WTC11 (cell line): ENCODE data around the gene RABEP2. TPM values are rescaled to one million over a fixed set of nuclear protein-coding genes. Genes with fewer than 3 reads are reported as not detected.

Source experiments
- ATAC-seq: fragments of 200-7000 bp; cut with Tn5 transposase; 2 replicates; pipeline ENCODE4 v1.10.0; 2021; ENCODE audit warnings: mild to moderate bottlenecking, moderate library complexity
- CTCF ChIA-PET: fragments of 300-600 bp; sonication (Branson Sonifier 250); formaldehyde crosslinking; loops from one replicate; lab custom pipeline; 2021; ENCODE audit warnings: antibody characterized with exemption; lab: Charles Lee
- POLR2A ChIA-PET: fragments of 350-600 bp; sonication (Branson Sonifier 250); formaldehyde crosslinking; loops from one replicate; lab custom pipeline; 2021; ENCODE audit warnings: antibody characterized with exemption; lab: Charles Lee
- DNase-seq: peaks from one replicate; pipeline ENCODE4 v3.0.0; 2021; ENCODE audit warnings: low spot score
- H3K27ac Mint-ChIP-seq: 2 replicates; pipeline ENCODE4 v1.8.0; 2021; ENCODE audit warnings: mixed read lengths
- H3K27me3 Mint-ChIP-seq: 2 replicates; pipeline ENCODE4 v1.8.0; 2021; ENCODE audit warnings: low read depth, mild to moderate bottlenecking, moderate library complexity, mixed read lengths
- H3K36me3 Mint-ChIP-seq: 2 replicates; pipeline ENCODE4 v1.8.0; 2021; ENCODE audit warnings: mixed read lengths
- H3K4me1 Mint-ChIP-seq: 2 replicates; pipeline ENCODE4 v1.8.0; 2022; ENCODE audit warnings: mixed read lengths
- H3K4me3 Mint-ChIP-seq: 2 replicates; pipeline ENCODE4 v1.8.0; 2021; ENCODE audit warnings: mild to moderate bottlenecking, moderate library complexity, mixed read lengths
- H3K9me3 Mint-ChIP-seq: 2 replicates; pipeline ENCODE4 v1.8.0; 2021; ENCODE audit warnings: mixed read lengths
- CTCF ChIP-seq: fragments of 200-600 bp; IDR thresholded peaks from 2 replicates; pipeline ENCODE4 v1.8.0; 2022; ENCODE audit warnings: antibody characterized with exemption
- FOXJ3 ChIP-seq: sonication (generic); formaldehyde crosslinking; IDR thresholded peaks from 2 replicates; pipeline ENCODE4 v1.9.0; 2021; ENCODE audit warnings: missing genetic modification reagents, mild to moderate bottlenecking, borderline replicate concordance
- FOXK1 ChIP-seq: sonication (generic); formaldehyde crosslinking; IDR thresholded peaks from 2 replicates; pipeline ENCODE4 v1.8.0; 2022; ENCODE audit warnings: mild to moderate bottlenecking, moderate library complexity, missing genetic modification reagents
- GABPB1 ChIP-seq: sonication (generic); formaldehyde crosslinking; IDR thresholded peaks from 2 replicates; pipeline ENCODE4 v1.8.1; 2023; ENCODE audit warnings: mild to moderate bottlenecking, missing genetic modification reagents
- JUN ChIP-seq: sonication (generic); formaldehyde crosslinking; IDR thresholded peaks from 2 replicates; pipeline ENCODE4 v1.8.0; 2023; ENCODE audit warnings: mild to moderate bottlenecking, missing genetic modification reagents
- KAT7 ChIP-seq: sonication (generic); formaldehyde crosslinking; IDR thresholded peaks from 2 replicates; pipeline ENCODE4 v1.8.1; 2023; ENCODE audit warnings: missing genetic modification reagents, mild to moderate bottlenecking, borderline replicate concordance
- MXD4 ChIP-seq: fragments of 250-450 bp; sonication (Bioruptor Pico); IDR thresholded peaks from 2 replicates; pipeline ENCODE4 v1.8.0; 2021; ENCODE audit warnings: mild to moderate bottlenecking, moderate library complexity, borderline replicate concordance
- NFATC4 ChIP-seq: fragments of 250-450 bp; sonication (Bioruptor Pico); IDR thresholded peaks from 2 replicates; pipeline ENCODE4 v1.9.0; 2021; ENCODE audit warnings: mild to moderate bottlenecking
- NR3C1 ChIP-seq: sonication (generic); formaldehyde crosslinking; conservative IDR thresholded peaks from 2 replicates; pipeline ENCODE4 v1.8.1; 2023; ENCODE audit warnings: low read depth, mild to moderate bottlenecking, missing genetic modification reagents
- OVOL2 ChIP-seq: fragments of 250-450 bp; sonication (Bioruptor Pico); IDR thresholded peaks from 2 replicates; pipeline ENCODE4 v1.9.0; 2021; ENCODE audit warnings: mild to moderate bottlenecking, borderline replicate concordance
- SOX15 ChIP-seq: fragments of 250-450 bp; sonication (Bioruptor Pico); IDR thresholded peaks from 2 replicates; pipeline ENCODE4 v1.9.0; 2021; ENCODE audit warnings: mild to moderate bottlenecking
- SP1 ChIP-seq: sonication (generic); formaldehyde crosslinking; conservative IDR thresholded peaks from 2 replicates; pipeline ENCODE4 v1.8.1; 2022; ENCODE audit warnings: missing genetic modification reagents
- ZMAT4 ChIP-seq: fragments of 250-450 bp; sonication (Bioruptor Pico); IDR thresholded peaks from 2 replicates; pipeline ENCODE4 v1.9.0; 2021; ENCODE audit warnings: mild to moderate bottlenecking
- ZNF232 ChIP-seq: sonication (generic); formaldehyde crosslinking; IDR thresholded peaks from 2 replicates; pipeline ENCODE4 v1.8.0; 2022; ENCODE audit warnings: mild to moderate bottlenecking, missing genetic modification reagents
- ZNF263 ChIP-seq: sonication (generic); formaldehyde crosslinking; IDR thresholded peaks from 2 replicates; pipeline ENCODE4 v1.8.1; 2022; ENCODE audit warnings: low read depth, mild to moderate bottlenecking, moderate library complexity, missing genetic modification reagents
- ZNF425 ChIP-seq: fragments of 250-450 bp; sonication (Bioruptor Pico); conservative IDR thresholded peaks from 2 replicates; pipeline ENCODE4 v1.9.0; 2021; ENCODE audit warnings: mild to moderate bottlenecking
- ZNF512 ChIP-seq: sonication (generic); formaldehyde crosslinking; IDR thresholded peaks from 2 replicates; pipeline ENCODE4 v1.8.1; 2022; ENCODE audit warnings: missing genetic modification reagents, borderline replicate concordance
- ZNF671 ChIP-seq: fragments of 250-450 bp; sonication (Bioruptor Pico); IDR thresholded peaks from 2 replicates; pipeline ENCODE4 v1.8.0; 2021; ENCODE audit warnings: mild to moderate bottlenecking
- total RNA-seq: library from RNA; stranded (reverse); gene quantifications from 3 replicates; pipeline ENCODE4 v1.2.3, GENCODE V29; 2021
- TF ChIP-seq, protein P1 (sequence below): sonication (generic); formaldehyde crosslinking; IDR thresholded peaks from 2 replicates; pipeline ENCODE4 v1.8.1; 2022; ENCODE audit warnings: low read depth, missing genetic modification reagents, borderline replicate concordance

Gene RABEP2
- total RNA-seq, 1 experiment from 2014 or later = 24.0 TPM

GRCh38 chr16:28876019-28876659 is 48.9 kb downstream of the RABEP2 start:
- Mint-ChIP-seq H3K27ac (no peak overlapping the region), H3K27me3 (peaks cover 15% of the 10 kb centered on the region), H3K9me3 (no peaks in the 10 kb centered on the region), H3K4me3 (no peak overlapping the region), H3K4me1 (peaks cover 22% of the 10 kb centered on the region), H3K36me3 (peaks cover 2% of the 10 kb centered on the region; the same call in 1 of the 2 replicates)
- CTCF ChIA-PET = interaction anchor here (1.0 to 1.7 kb wide), 5 partner anchors 10 to 75 kb away, joined by 3 to 10 read pairs (median 4); partner anchors contain the start of gene NFATC2IP
- POLR2A ChIA-PET = interaction anchor here (1.2 kb wide), 2 partner anchors 18 to 55 kb away, joined by 3 to 4 read pairs; no protein-coding TSS in a partner anchor
- DNase-seq (no peak), ATAC-seq (no peak)
- no peak for TF ChIP-seq MXD4 (CRISPR knock-in tag)
- TF ChIP-seq KAT7 (CRISPR knock-in tag) = no peak
- TF ChIP-seq ZNF671 (CRISPR knock-in tag) = no peak
- no peak for TF ChIP-seq NFATC4 (CRISPR knock-in tag)
- no peak for TF ChIP-seq FOXJ3 (CRISPR knock-in tag)
- TF ChIP-seq FOXK1 = no peak
- no peak for TF ChIP-seq GABPB1
- no peak for TF ChIP-seq ZMAT4 (CRISPR knock-in tag)
- TF ChIP-seq ZNF232 (CRISPR knock-in tag) = no peak
- TF ChIP-seq, protein P1, sequence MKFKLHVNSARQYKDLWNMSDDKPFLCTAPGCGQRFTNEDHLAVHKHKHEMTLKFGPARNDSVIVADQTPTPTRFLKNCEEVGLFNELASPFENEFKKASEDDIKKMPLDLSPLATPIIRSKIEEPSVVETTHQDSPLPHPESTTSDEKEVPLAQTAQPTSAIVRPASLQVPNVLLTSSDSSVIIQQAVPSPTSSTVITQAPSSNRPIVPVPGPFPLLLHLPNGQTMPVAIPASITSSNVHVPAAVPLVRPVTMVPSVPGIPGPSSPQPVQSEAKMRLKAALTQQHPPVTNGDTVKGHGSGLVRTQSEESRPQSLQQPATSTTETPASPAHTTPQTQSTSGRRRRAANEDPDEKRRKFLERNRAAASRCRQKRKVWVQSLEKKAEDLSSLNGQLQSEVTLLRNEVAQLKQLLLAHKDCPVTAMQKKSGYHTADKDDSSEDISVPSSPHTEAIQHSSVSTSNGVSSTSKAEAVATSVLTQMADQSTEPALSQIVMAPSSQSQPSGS (CRISPR knock-in tag) = no peak
- no peak for TF ChIP-seq SOX15 (CRISPR knock-in tag)
- no peak for TF ChIP-seq NR3C1 (CRISPR knock-in tag)
- no peak for TF ChIP-seq OVOL2

GRCh38 chr16:28875134-28876018 is 49.7 kb downstream of the RABEP2 start:
- no peak for ATAC-seq
- H3K4me3 Mint-ChIP-seq = no peak overlapping the region
- no peaks in the 10 kb centered on the region for H3K9me3 Mint-ChIP-seq
- TF ChIP-seq NFATC4 (CRISPR knock-in tag) (no peak), ZNF425 (no peak), JUN (CRISPR knock-in tag) (no peak)
- TF ChIP-seq, all 79 proteins: peak for 0
- ChIA-PET CTCF (interaction anchor here (1.0 to 4.0 kb wide), 9 partner anchors 8 to 75 kb away, joined by 3 to 23 read pairs (median 4); partner anchors contain the start of genes NFATC2IP and SH2B1), POLR2A (interaction anchor here (0.6 to 1.2 kb wide), 4 partner anchors 12 to 54 kb away, joined by 3 to 4 read pairs (median 4); partner anchors contain the start of gene SH2B1)
- Mint-ChIP-seq H3K4me1 (peaks cover 17% of the 10 kb centered on the region), H3K27me3 (peaks cover 7% of the 10 kb centered on the region), H3K36me3 (peaks cover 5% of the 10 kb centered on the region; the same call in 1 of the 2 replicates), H3K27ac (no peak overlapping the region)
- DNase-seq = no peak

DNA sequence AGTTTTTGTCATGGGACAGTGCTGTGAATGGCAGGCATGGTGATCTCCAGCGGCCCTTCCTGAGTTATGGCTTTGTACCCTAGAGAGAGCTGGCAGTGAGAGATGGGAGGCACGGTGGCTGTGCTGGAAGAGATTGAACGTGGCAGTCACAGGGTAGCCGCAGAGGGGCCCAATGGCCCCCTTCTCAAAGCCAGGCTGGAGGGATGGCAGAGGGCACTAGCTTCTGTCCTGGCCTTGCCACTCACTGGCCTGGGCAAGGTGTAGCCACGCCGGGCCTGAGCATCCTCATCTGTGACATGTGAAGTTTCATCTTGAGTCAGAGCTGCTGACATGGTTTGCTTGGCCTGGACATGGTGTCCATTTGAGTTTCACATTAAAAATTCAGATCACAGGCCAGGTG is 50.6 kb downstream of the RABEP2 start:
- ATAC-seq = no peak
- Mint-ChIP-seq H3K27me3 (peaks cover 3% of the 10 kb centered on the region; the same call in 1 of the 2 replicates), H3K4me1 (peaks cover 16% of the 10 kb centered on the region), H3K27ac (no peak overlapping the region), H3K4me3 (no peak overlapping the region), H3K9me3 (no peaks in the 10 kb centered on the region), H3K36me3 (peaks cover 15% of the 10 kb centered on the region)
- no peak for DNase-seq
- ChIA-PET CTCF (interaction anchor here (1.2 to 4.0 kb wide), 6 partner anchors 9 to 71 kb away, joined by 3 to 23 read pairs (median 7); partner anchors contain the start of gene SH2B1), POLR2A (interaction anchor here (0.6 to 1.0 kb wide), 2 partner anchors 11 to 27 kb away, joined by 3 to 4 read pairs; partner anchors contain the start of gene SH2B1)
- TF ChIP-seq ZNF512 (CRISPR knock-in tag) (no peak), CTCF (no peak), ZNF263 (no peak), SP1 (CRISPR knock-in tag) (no peak)
- TF ChIP-seq, protein P1 (CRISPR knock-in tag) = no peak
